ENCODE data around the gene ABCB11. TPM values are rescaled to one million over a fixed set of nuclear protein-coding genes. Genes with fewer than 3 reads are reported as not detected.

ABCB11 gene
- total and polyA plus RNA-seq, 2 of the 4 experiments (the other 2 are of a cell fraction) = not detected

GRCh38 chr2:168949324-168949723 is 81.8 kb downstream of the ABCB11 start:
- no CpG with 5 or more reads among the region's 1 CpG for WGBS, 2 experiments (ENCODE audit: extremely low coverage in 2 of 2, insufficient read length in 1 of 2)
- no peak overlapping the region for H3K4me3 ChIP-seq (ENCODE audit: insufficient read depth, low read depth, low read length)
- no peak for ATAC-seq (ENCODE audit: low read depth)
- H3K36me3 ChIP-seq (ENCODE audit: control insufficient read depth, insufficient read depth, low read length) = no peaks in the 10 kb centered on the region
- H3K4me2 ChIP-seq (ENCODE audit: low read depth, low read length) = no peak overlapping the region
- H4K91ac ChIP-seq (ENCODE audit: insufficient read depth, low read depth, low read length) = no peak overlapping the region
- no peak overlapping the region for H2BK20ac ChIP-seq (ENCODE audit: low read depth, low read length)
- no peak overlapping the region for H2BK120ac ChIP-seq (ENCODE audit: low read depth, low read length)
- no peak overlapping the region for H3K9ac ChIP-seq (ENCODE audit: low read depth, low read length)
- no peak overlapping the region for H2BK5ac ChIP-seq (ENCODE audit: low read depth, low read length, poor library complexity, severe bottlenecking)
- POLR2A ChIA-PET (ENCODE audit: unreplicated experiment) = no interaction called here
- no peaks in the 10 kb centered on the region for H3K9me3 ChIP-seq (ENCODE audit: control insufficient read depth, insufficient read depth, low read length)
- H3K9me1 ChIP-seq (ENCODE audit: insufficient read depth, low read length) = no peaks in the 10 kb centered on the region
- H2AK5ac ChIP-seq (ENCODE audit: low read depth, low read length) = no peak overlapping the region
- no peaks in the 10 kb centered on the region for H3K4me1 ChIP-seq (ENCODE audit: control insufficient read depth, insufficient read depth, low read length)
- H3K18ac ChIP-seq (ENCODE audit: low read depth, low read length) = no peak overlapping the region
- H2AK9ac ChIP-seq (replicated peaks; ENCODE audit: low read depth, low read length, poor library complexity) = no peak overlapping the region
- DNase-seq = no peak
- H3K27ac ChIP-seq (ENCODE audit: insufficient read depth, low read length) = no peak overlapping the region
- dilution Hi-C loops (cut with HindIII; ENCODE audit: low sequenced_read_pairs, unreplicated experiment) (no loop called here), intact Hi-C loops (cut with micrococcal nuclease) (no loop called here), in situ Hi-C loops (cut with MboI; ENCODE audit: low sequenced_read_pairs) (no loop called here)
- H4K5ac ChIP-seq (ENCODE audit: low read depth, low read length) = no peak overlapping the region
- no peaks in the 10 kb centered on the region for H3K79me1 ChIP-seq (ENCODE audit: low read depth in 1 of 2, low read length in 2 of 2)
- TF ChIP-seq FOS (IDR thresholded peaks at IDR 0.05; ENCODE audit: low read depth, low read length) = no peak
- no TSS peak for BruUV-seq (replicated peaks)
- CTCF ChIA-PET = interaction anchor here (0.6 to 1.0 kb wide), 2 partner anchors 8 to 19 kb away, joined by 3 to 5 read pairs; no protein-coding TSS in a partner anchor
- no peak overlapping the region for H2BK15ac ChIP-seq (ENCODE audit: low read depth, low read length)
- H4K20me1 ChIP-seq (ENCODE audit: insufficient read depth, low read length) = no peaks in the 10 kb centered on the region
- H3K23ac ChIP-seq (ENCODE audit: low read depth, low read length) = no peak overlapping the region
- H3K14ac ChIP-seq (replicated peaks; ENCODE audit: low read depth, low read length) = no peak overlapping the region
- H3K27me3 ChIP-seq (ENCODE audit: control insufficient read depth, insufficient read depth, low read length) = no peaks in the 10 kb centered on the region
- no peak overlapping the region for H3K56ac ChIP-seq (ENCODE audit: extremely low read depth, insufficient read depth, low read length)
- H3K4ac ChIP-seq (ENCODE audit: low read depth, low read length) = no peak overlapping the region
- no peak overlapping the region for H2AFZ ChIP-seq (replicated peaks; ENCODE audit: low read length, poor library complexity)
- no peak overlapping the region for H4K8ac ChIP-seq (ENCODE audit: low read depth in 2 of 2, low read length in 2 of 2)

All from IMR-90 (cell line).